ENCODE data around the gene UBE2M. TPM values are rescaled to one million over a fixed set of nuclear protein-coding genes. Genes with fewer than 3 reads are reported as not detected.

UBE2M gene
- total RNA-seq, 1 donor from 2014 or later = 81.9 TPM

DNA sequence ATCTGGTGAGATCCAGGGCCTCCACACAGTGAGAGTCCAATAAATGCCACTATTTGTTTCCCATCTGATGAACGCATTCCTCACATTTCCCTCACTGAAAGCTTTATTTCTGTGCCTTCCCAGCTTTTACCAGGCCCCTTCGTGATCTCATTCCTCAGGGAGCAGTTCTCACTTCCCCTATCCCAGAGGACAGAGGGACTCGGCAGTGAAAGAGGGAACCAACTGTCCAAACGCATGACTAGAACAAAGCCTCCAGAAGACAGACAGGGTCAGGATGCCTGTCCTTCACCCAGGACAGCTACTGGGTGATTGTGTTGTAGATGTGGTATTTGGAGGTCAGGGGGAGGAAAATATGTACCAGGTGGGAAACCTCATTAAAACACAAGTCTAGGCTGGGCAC is 36.8 kb downstream of the UBE2M start:
- no peaks in the 10 kb centered on the region for H3K27me3 Mint-ChIP-seq
- H3K36me3 Mint-ChIP-seq = no peaks in the 10 kb centered on the region
- peaks cover 13% of the 10 kb centered on the region for H3K4me1 Mint-ChIP-seq (ENCODE audit: unreplicated experiment)
- no peak for DNase-seq (ENCODE audit: extremely low spot score, unreplicated experiment)
- no peaks in the 10 kb centered on the region for H3K9me3 Mint-ChIP-seq
- TF ChIP-seq, protein P1, sequence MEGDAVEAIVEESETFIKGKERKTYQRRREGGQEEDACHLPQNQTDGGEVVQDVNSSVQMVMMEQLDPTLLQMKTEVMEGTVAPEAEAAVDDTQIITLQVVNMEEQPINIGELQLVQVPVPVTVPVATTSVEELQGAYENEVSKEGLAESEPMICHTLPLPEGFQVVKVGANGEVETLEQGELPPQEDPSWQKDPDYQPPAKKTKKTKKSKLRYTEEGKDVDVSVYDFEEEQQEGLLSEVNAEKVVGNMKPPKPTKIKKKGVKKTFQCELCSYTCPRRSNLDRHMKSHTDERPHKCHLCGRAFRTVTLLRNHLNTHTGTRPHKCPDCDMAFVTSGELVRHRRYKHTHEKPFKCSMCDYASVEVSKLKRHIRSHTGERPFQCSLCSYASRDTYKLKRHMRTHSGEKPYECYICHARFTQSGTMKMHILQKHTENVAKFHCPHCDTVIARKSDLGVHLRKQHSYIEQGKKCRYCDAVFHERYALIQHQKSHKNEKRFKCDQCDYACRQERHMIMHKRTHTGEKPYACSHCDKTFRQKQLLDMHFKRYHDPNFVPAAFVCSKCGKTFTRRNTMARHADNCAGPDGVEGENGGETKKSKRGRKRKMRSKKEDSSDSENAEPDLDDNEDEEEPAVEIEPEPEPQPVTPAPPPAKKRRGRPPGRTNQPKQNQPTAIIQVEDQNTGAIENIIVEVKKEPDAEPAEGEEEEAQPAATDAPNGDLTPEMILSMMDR (conservative IDR thresholded peaks at IDR 0.05) = no peak
- peak overlapping the region; percentile 83 for H3K27ac Mint-ChIP-seq
- peak overlapping the region; percentile 76 for H3K4me3 Mint-ChIP-seq

DNA sequence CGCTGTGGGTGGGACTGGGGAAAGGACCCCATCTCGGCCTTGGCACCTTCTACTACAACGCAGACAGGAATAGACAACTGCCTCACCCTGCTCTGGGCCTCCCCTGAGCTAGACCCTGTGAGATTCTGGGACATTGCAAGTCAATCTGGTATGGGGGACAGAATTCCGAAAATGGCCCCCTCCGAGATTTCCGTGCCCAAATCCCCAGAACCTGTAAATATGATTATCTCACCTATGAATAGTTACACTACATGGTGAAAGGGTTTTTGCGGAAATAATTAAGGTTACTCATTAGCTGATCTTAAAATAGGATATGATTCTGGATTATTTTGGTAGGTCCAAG is 38.2 kb downstream of the UBE2M start:
- Mint-ChIP-seq H3K36me3 (peaks cover 5% of the 10 kb centered on the region), H3K27ac (peak overlapping the region; percentile 98), H3K4me3 (peak overlapping the region; percentile 95), H3K27me3 (no peaks in the 10 kb centered on the region), H3K9me3 (no peaks in the 10 kb centered on the region), H3K4me1 (ENCODE audit: unreplicated experiment) (peaks cover 21% of the 10 kb centered on the region)
- TF ChIP-seq, protein P1 (conservative IDR thresholded peaks at IDR 0.05) = no peak
- DNase-seq (ENCODE audit: extremely low spot score, unreplicated experiment) = no peak

GRCh38 chr19:58519355-58520256 is 38.8 kb downstream of the UBE2M start, which contains the start of gene ZBTB45:
ZBTB45 (minus strand) TSS chr19:58519810; CDS start chr19:58517673, 2,137 bp downstream.
- Mint-ChIP-seq H3K4me1 (ENCODE audit: unreplicated experiment) (peaks cover 21% of the 10 kb centered on the region), H3K9me3 (no peaks in the 10 kb centered on the region), H3K27ac (peak within 1 kb of the TSS; percentile 98), H3K4me3 (peak within 1 kb of the TSS; percentile 95), H3K27me3 (no peaks in the 10 kb centered on the region), H3K36me3 (peaks cover 5% of the 10 kb centered on the region)
- TF ChIP-seq, protein P1 (conservative IDR thresholded peaks at IDR 0.05) = peak; percentile 71
- DNase-seq (ENCODE audit: extremely low spot score, unreplicated experiment) = peak; percentile 93

GRCh38 chr19:58519087-58519354 is 39.4 kb downstream of the UBE2M start:
- Mint-ChIP-seq H3K4me1 (ENCODE audit: unreplicated experiment) (peaks cover 21% of the 10 kb centered on the region), H3K9me3 (no peaks in the 10 kb centered on the region), H3K36me3 (peaks cover 5% of the 10 kb centered on the region), H3K27ac (peak overlapping the region; percentile 98), H3K4me3 (peak overlapping the region; percentile 95), H3K27me3 (no peaks in the 10 kb centered on the region)
- TF ChIP-seq, protein P1 (conservative IDR thresholded peaks at IDR 0.05) = peak; percentile 63
- peak; percentile 78 for DNase-seq (ENCODE audit: extremely low spot score, unreplicated experiment)

DNA sequence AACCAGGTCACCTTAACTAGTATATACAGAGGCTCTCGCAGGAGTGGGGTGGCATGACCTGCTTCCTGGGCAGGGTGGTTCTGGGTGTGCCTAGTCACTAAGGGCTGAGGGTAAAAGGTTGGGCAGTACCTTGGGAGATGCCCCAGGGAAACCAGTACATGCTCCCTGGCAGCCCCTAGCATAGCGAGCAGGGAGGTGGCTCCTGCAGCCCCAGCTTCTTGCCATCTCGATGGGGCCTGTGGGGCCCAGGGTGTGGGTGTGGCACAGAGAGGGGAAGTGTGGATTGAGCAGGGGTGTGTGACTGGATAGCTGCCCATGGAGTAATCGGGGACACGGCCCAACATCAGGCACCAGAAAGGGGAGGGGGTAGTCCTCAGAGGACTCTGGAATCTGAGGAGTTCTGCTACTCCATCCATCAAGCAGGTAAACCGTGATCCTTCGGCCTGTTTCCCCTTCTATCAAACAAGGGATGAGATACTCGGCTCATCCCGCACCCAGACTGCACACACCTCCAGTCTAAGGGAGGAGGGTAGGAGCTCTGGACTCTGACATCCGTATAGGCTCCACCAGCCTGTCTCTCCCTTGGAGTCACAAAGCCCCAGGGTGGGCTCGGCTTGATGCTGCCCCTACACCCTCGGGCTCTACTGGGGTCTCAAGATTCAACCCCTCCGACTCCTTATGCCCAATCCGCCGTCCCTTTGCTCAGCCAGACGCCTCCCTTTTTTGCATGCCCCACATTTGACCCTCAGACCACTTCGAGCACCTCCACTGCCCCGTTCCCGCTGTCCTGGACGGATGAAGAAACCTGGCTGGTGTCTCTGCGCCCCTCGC is 39.9 kb downstream of the UBE2M start:
- H3K4me1 Mint-ChIP-seq (ENCODE audit: unreplicated experiment) = peaks cover 21% of the 10 kb centered on the region
- H3K36me3 Mint-ChIP-seq = peaks cover 5% of the 10 kb centered on the region
- DNase-seq (ENCODE audit: extremely low spot score, unreplicated experiment) = no peak
- peak overlapping the region; percentile 95 for H3K4me3 Mint-ChIP-seq
- peak overlapping the region; percentile 98 for H3K27ac Mint-ChIP-seq
- no peaks in the 10 kb centered on the region for H3K9me3 Mint-ChIP-seq
- no peaks in the 10 kb centered on the region for H3K27me3 Mint-ChIP-seq
- TF ChIP-seq, protein P1 (conservative IDR thresholded peaks at IDR 0.05) = no peak
